ENCODE data around the gene BACH2.
A peak's percentile ranks its signal among the peaks of the same experiment; 100 is the strongest.
"Not testable (repeated sequence)": the region's sequence is repeated elsewhere in the genome, so short reads cannot be mapped to it uniquely, and the experiment has no call there.

The BACH2 gene

DNA sequence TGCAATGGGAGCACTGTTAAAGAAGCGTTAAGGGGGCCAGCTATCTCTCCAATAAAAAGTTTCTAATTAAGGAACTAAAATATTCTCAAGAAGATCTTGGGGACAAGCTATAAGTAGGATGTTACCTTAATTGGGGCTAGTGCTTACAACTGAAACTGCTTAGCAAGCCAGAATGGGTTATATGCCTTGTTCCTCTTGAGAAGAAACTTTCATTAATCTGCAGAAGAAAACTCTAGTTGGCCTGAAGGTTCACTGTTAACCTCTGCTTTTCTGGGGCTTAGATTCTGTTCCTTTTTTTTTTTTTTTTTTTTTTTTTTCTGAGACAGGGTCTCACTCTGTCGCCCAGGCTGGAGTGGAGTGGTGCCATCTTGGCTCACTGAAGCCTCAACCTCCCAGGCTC is 82.2 kb downstream of the BACH2 start:
- no peaks in the 10 kb centered on the region for H3K9me3 ChIP-seq (ENCODE audit: control insufficient read depth, low read length)
- H3K36me3 ChIP-seq (ENCODE audit: control insufficient read depth, insufficient read depth, low read length) = no peaks in the 10 kb centered on the region
- no peak overlapping the region for H3K4me3 ChIP-seq (ENCODE audit: low read depth, low read length)
- TF ChIP-seq, protein P1, sequence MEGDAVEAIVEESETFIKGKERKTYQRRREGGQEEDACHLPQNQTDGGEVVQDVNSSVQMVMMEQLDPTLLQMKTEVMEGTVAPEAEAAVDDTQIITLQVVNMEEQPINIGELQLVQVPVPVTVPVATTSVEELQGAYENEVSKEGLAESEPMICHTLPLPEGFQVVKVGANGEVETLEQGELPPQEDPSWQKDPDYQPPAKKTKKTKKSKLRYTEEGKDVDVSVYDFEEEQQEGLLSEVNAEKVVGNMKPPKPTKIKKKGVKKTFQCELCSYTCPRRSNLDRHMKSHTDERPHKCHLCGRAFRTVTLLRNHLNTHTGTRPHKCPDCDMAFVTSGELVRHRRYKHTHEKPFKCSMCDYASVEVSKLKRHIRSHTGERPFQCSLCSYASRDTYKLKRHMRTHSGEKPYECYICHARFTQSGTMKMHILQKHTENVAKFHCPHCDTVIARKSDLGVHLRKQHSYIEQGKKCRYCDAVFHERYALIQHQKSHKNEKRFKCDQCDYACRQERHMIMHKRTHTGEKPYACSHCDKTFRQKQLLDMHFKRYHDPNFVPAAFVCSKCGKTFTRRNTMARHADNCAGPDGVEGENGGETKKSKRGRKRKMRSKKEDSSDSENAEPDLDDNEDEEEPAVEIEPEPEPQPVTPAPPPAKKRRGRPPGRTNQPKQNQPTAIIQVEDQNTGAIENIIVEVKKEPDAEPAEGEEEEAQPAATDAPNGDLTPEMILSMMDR (IDR thresholded peaks at IDR 0.05) = no peak
- peaks cover 2% of the 10 kb centered on the region for H3K79me2 ChIP-seq
- H3K27me3 ChIP-seq (ENCODE audit: control insufficient read depth, insufficient read depth, low read length) = no peaks in the 10 kb centered on the region
- no peak overlapping the region for H3K4me2 ChIP-seq (ENCODE audit: low read length)
- no peak overlapping the region for H3K27ac ChIP-seq
- no peak overlapping the region for H2AFZ ChIP-seq
- peaks cover 24% of the 10 kb centered on the region for H3K4me1 ChIP-seq
- no peak overlapping the region for H3K9ac ChIP-seq

DNA sequence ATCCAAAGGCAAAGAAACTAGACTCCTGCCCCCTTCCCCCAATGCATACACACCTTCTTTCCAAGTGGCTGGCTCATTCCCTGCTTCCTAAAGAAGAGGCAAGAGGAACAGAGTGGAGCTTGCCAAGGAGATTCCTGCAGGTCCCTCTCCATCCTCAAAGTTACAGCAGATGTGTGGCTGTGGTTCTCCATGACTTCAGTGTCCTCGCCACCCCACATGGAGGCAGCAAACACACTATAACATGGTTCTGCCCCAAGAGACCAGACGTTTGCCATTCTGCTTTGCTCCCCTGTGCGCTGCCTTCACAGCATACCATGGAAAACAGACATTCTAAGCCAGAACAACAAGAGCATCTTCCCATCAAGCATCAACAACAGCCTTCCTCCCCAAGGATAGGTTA is 84.4 kb downstream of the BACH2 start:
- Histone ChIP-seq H2AFZ (no peak overlapping the region), H3K4me2 (ENCODE audit: low read length) (no peak overlapping the region), H3K4me3 (ENCODE audit: low read depth, low read length) (no peak overlapping the region), H3K9me3 (ENCODE audit: control insufficient read depth, low read length) (no peaks in the 10 kb centered on the region), H3K27ac (no peak overlapping the region), H3K27me3 (ENCODE audit: control insufficient read depth, insufficient read depth, low read length) (no peaks in the 10 kb centered on the region), H3K9ac (no peak overlapping the region), H3K36me3 (ENCODE audit: control insufficient read depth, insufficient read depth, low read length) (no peaks in the 10 kb centered on the region), H3K79me2 (peaks cover 3% of the 10 kb centered on the region), H3K4me1 (peaks cover 10% of the 10 kb centered on the region)
- TF ChIP-seq, protein P1 (IDR thresholded peaks at IDR 0.05) = peak; percentile 36

DNA sequence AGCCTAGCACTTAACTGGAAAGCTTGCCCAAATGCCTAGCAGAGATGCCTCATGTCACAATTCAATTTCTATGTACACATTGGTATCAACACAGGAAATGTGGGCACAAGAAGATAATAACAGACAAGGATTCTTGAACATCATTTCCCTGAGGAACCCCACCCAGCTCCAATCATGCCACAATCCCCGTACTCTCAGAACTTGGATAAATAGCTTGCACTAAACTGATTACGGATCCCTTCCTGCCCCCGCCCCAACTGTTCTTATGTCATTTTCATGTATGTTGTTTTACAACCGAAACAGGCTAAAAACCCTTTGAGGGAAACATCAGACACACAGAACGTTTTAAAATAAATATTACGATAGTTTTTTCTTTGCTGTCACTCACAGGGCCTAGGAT is 87.1 kb downstream of the BACH2 start:
- TF ChIP-seq, protein P1 (IDR thresholded peaks at IDR 0.05) = no peak
- H3K9me3 ChIP-seq (ENCODE audit: control insufficient read depth, low read length) = no peaks in the 10 kb centered on the region
- no peaks in the 10 kb centered on the region for H3K27me3 ChIP-seq (ENCODE audit: control insufficient read depth, insufficient read depth, low read length)
- H2AFZ ChIP-seq = no peak overlapping the region
- H3K79me2 ChIP-seq = peaks cover 23% of the 10 kb centered on the region
- no peaks in the 10 kb centered on the region for H3K36me3 ChIP-seq (ENCODE audit: control insufficient read depth, insufficient read depth, low read length)
- no peaks in the 10 kb centered on the region for H3K4me1 ChIP-seq
- no peak overlapping the region for H3K4me2 ChIP-seq (ENCODE audit: low read length)
- H3K4me3 ChIP-seq (ENCODE audit: low read depth, low read length) = no peak overlapping the region
- H3K9ac ChIP-seq = no peak overlapping the region
- no peak overlapping the region for H3K27ac ChIP-seq

DNA sequence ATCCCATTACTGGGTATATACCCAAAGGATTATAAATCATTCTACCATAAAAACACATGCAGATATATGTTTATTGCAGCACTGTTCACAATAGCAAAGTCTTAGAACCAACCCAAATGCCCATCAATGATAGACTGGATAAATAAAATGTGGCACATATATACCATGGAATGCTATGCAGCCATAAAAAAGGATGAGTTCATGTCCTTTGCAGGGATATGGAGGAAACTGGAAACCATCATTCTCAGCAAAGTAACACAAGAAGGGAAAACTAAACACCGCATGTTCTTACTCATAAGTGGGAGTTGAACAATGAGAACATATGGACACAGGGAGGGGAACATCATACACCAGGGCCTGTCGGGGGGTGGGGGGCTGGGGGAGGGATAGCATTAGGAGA is 88.0 kb downstream of the BACH2 start:
- H2AFZ ChIP-seq; H3K9ac ChIP-seq; H3K4me3 ChIP-seq (ENCODE audit: low read depth, low read length): not testable (repeated sequence)

DNA sequence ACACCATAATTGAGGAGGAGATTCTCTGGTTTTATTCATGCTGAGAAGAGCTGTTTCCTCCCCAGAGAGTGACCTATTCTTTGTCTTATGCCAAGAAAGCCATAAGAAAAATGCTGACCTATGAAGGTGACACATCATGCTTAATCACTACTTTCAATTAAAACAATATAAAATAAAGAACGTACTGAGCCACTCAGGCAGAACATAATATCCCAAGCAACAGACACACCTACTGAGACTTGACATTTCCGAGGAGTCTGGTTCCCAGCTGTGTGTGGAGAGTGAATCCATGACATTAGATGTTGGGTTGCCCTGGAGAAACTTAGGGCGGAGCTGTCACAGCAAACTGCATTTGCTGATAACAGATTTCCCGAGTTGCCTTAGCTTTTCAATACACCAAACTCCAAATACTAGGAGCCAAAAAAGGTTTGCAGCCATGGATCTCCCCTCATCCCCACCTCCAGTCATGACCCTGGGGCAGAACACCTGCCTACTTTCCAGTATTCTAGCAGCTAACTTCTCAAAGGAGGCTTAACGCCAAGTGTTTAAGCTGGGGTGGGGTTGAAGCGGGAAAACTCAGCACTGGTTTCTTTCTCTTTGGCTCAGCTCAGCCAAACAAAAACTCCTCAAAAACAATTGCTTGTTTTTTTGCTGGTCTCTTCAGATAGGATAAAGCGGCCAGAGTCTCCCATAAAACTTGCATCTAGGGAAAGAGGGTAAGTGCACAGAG is 92.2 kb downstream of the BACH2 start:
- H3K4me3 ChIP-seq (ENCODE audit: low read depth, low read length) = no peak overlapping the region
- peaks cover 4% of the 10 kb centered on the region for H3K4me1 ChIP-seq
- no peak overlapping the region for H3K27ac ChIP-seq

More for the DNA sequence above, 88.0 kb downstream of the BACH2 start:
- H3K79me2 ChIP-seq = peaks cover 23% of the 10 kb centered on the region
- H3K36me3 ChIP-seq (ENCODE audit: control insufficient read depth, insufficient read depth, low read length); H3K4me1 ChIP-seq; H3K27ac ChIP-seq; H3K27me3 ChIP-seq (ENCODE audit: control insufficient read depth, insufficient read depth, low read length); H3K9me3 ChIP-seq (ENCODE audit: control insufficient read depth, low read length); H3K4me2 ChIP-seq (ENCODE audit: low read length): not testable (repeated sequence)

More for the DNA sequence above, 92.2 kb downstream of the BACH2 start:
- Histone ChIP-seq H3K27me3 (ENCODE audit: control insufficient read depth, insufficient read depth, low read length) (no peaks in the 10 kb centered on the region), H3K9ac (no peak overlapping the region), H2AFZ (no peak overlapping the region), H3K9me3 (ENCODE audit: control insufficient read depth, low read length) (no peaks in the 10 kb centered on the region), H3K36me3 (ENCODE audit: control insufficient read depth, insufficient read depth, low read length) (no peaks in the 10 kb centered on the region), H3K4me2 (ENCODE audit: low read length) (no peak overlapping the region), H3K79me2 (peaks cover 24% of the 10 kb centered on the region)
- TF ChIP-seq, protein P1 (IDR thresholded peaks at IDR 0.05) = no peak

Data from parathyroid adenoma (tissue), 2 donors.